Activated CD8-positive, alpha-beta memory T cell treated with anti-CD3 and anti-CD28 coated beads for 4 hours (primary cell): ENCODE results near the gene RALGDS.

Experiments used
- DNase-seq, 2 donors: peaks; one replicate each; pipeline ENCODE4 v3.0.0-alpha.2; 2020; ENCODE audit warnings: low read depth in 2 of 2

RALGDS gene

DNA sequence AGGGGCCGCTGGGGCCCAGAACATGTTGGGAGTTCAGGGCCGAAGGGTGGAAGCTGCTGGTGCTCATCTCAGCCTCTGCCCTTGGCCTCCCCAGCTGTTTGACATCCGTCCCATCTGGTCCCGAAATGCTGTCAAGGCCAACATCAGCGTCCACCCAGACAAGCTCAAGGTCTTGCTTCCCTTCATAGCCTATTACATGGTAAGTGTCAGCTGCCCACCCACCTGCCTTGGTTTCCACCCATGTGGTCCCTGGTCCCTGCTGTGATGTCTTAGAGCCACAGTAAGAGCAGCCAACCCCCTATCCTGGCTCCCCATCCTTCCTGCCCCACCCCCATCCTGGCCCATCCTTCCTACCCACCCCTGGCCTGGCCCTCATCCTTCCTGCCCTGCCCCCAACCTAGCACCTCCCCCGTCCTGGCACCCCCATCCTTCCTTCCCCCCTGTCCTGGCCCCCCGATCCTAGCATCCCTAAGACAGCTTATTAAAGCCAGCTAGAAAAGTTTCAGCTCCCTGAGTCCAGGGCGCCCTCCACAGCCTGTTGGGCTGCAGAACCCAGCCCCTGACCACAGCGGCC lies 69.0 kb downstream of the RALGDS start:
- DNase-seq: no peak

DNA sequence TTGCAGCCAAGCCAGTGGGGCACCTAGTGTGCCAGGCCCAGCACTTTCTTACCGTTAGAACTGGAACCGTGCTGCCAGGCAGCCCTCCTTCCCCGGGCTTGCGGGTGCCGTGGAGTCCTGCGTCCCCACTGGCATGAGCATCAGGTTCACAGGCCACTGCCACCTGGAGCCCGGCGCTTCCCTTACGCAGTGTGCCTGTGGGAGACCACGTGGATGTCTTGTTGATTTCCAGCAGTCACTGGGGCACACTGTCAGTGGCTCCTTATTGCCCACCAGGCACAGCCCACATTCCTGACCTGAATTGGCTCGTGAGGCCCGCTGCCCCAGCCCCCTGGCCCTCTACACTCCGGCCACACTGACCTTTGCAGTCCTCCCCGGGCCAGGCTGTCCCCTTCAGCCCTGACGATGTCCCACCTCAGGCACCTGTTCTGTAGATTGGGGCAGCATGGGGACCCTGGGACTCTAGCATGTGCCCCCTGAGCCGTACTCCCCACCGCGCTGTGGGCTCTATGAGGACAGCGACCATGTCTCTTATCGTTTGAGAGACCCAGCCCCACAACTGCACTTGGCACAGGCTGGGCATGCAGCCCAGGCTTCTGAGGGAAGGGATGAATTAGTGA lies 69.6 kb downstream of the RALGDS start:
- no peak for DNase-seq

DNA sequence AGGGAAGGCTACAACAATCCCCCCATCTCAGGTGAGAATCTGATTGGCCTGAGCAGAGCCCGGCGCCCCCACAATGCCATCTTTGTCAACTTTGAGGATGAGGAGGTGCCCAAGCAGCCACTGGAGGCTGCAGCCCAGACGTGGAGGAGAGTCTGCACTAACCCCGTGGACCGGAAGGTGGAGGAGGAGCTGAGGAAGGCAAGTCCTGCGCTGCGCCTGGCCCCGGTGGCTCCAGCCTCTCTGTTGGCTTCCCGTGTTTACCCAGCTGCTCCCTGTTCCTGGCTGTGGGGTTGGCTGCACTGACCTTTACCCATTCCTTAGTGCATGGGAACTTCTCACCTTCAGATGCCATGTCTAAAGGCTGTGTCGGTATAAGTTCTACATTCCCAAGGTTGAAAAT lies 70.3 kb downstream of the RALGDS start:
- DNase-seq: no peak

DNA sequence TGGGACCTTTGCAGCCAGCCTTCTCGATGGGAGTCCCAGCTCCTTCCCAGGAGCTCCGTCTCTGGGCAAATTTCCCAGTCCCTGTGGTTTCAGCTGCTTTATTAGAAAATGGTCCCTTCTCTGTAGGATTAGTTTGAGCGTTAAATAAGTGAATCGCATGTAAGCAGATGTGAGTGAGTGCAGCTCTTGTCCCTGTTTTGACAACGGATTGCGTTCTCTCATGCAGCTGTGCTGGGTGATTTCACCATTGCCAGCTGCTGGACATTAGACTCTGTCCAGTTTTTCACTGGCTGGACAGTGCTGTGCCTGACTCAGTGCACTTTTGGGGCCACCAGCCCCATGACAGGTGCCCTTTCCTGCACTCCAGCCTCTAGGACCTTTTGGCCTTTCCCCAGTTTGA lies 70.9 kb downstream of the RALGDS start:
- DNase-seq: no peak

DNA sequence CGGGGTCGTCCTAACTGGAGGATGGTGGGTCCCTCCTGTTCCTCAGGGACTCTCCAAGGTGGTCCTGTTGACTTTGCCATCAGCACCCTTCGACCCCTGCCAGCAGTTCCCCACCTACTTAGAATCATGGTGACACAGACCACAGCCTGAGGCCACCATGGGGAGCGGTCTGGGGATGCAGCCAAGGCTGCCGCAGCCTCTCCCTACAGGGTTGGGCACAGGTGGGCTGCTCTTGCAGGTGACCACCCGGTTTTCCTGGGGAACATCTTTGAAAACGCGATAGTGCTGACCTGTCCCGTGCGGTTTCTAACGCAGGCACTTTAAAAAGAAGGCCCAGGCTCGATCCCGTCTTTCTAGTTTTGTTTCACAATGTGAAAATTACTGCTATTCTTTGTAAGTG lies 72.0 kb downstream of the RALGDS start:
- no peak for DNase-seq

DNA sequence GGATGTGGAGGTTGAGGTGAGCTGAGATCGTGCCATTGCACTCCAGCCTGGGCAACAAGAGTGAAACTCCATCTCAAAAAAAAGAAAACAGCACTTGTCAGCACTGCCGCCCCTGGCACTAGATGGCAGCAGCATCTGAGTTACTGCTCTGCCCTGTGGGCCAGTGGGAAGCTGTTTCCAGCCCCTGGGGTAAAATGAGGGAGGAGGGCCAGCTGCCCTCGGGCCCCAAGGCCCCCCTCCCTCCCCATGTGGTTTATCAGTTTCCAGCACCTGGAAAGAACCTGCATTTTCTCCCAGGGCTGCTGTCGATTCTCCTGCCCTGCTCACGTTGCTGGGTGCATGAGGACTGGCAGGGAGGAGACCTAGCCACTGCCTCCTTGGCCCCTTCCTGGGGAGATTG lies 72.4 kb downstream of the RALGDS start:
- no peak for DNase-seq
